NCI-H1105 (cell line): Measurements from ENCODE around the gene CDHR5.

ENCODE experiments used
- DNase-seq: peaks from one replicate; lab custom pipeline; 2025; lab: John Stamatoyannopoulos, UW

Gene CDHR5

DNA sequence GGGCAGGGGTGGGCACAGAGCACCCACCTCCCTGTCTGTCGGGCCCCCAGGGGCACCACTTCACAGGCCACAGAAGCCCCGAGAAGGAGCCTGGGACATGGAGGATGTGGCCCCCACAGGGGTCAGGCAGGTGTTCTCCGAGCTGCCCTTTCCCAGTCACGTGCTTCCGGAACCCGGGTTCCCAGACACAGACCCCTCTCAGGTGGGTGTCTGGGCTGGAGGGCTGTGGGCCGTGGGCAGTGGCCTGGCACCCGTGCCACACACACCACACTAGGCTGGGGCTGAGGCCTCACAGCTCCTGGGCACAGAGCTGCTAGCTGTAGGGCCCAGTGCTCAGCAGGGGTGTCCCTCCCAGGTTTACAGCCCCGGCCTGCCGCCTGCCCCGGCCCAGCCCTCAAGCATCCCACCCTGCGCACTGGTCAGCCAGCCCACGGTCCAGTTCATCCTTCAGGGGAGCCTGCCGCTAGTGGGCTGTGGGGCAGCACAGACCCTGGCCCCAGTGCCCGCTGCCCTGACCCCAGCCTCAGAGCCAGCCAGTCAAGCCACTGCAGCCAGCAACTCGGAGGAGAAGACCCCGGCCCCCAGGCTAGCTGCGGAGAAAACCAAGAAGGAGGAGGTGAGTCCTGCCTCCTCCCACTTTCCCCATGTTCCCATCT lies 14.5 kb downstream of the CDHR5 start:
- no peak for DNase-seq

DNA sequence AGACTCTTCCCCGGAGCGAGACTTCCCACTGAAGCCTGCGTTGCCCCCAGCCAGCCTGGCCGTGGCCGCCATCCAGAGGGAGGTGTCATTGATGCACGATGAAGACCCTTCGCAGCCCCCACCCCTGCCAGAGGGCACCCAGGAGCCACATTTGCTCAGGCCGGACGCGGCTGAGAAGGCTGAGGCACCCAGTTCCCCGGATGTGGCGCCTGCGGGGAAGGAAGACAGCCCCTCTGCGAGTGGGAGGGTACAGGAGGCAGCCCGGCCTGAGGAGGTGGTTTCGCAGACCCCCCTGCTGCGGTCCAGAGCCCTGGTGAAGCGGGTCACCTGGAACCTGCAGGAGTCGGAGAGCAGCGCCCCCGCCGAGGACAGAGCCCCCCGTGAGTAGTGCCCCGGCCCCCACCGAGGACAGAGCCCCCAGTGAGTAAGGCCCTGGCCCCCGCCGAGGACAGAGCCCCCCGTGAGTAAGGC lies 15.4 kb downstream of the CDHR5 start:
- DNase-seq, result no peak

DNA sequence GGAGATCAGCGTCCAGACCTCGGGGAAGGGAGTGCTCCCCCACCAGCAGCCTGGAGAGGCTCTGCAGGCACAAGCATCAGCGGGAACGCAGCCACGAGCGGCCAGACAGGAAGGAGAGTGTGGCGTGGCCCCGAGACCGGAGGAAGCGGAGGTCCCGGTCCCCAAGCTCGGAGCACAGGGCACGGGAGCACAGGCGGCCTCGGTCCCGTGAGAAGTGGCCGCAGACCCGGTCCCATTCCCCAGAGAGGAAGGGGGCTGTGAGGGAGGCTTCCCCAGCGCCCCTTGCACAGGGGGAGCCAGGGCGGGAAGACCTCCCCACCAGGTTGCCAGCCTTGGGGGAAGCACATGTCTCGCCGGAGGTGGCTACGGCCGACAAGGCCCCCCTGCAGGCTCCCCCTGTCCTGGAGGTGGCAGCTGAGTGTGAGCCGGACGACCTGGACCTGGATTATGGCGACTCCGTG lies 15.9 kb downstream of the CDHR5 start:
- DNase-seq, result no peak

GRCh38 chr11:607971-608659 lies 16.6 kb downstream of the CDHR5 start:
- no peak for DNase-seq

DNA sequence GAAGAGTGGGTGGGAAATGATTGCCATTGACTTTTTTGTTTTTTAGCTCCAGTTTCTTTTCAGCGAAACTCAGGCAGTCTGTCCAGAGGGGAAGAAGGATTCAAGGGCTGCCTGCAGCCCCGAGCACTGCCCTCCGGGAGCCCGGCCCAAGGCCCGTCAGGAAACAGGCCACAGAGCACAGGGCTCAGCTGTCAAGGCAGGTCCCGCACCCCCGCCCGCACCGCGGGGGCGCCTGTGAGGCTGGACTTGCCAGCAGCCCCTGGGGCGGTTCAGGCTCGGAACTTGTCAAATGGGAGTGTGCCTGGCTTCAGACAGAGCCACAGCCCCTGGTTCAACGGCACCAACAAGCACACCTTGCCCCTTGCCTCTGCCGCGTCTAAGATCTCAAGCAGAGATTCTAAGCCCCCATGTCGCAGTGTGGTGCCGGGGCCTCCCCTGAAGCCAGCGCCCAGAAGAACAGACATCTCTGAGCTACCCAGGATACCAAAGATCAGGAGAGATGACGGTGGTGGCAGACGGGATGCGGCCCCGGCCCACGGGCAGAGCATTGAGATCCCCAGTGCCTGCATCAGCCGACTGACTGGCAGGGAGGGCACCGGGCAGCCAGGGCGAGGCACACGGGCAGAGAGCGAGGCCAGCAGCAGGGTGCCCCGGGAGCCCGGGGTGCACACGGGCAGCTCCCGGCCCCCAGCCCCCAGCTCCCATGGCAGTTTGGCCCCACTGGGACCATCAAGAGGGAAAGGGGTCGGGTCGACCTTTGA lies 17.6 kb downstream of the CDHR5 start:
- no peak for DNase-seq

DNA sequence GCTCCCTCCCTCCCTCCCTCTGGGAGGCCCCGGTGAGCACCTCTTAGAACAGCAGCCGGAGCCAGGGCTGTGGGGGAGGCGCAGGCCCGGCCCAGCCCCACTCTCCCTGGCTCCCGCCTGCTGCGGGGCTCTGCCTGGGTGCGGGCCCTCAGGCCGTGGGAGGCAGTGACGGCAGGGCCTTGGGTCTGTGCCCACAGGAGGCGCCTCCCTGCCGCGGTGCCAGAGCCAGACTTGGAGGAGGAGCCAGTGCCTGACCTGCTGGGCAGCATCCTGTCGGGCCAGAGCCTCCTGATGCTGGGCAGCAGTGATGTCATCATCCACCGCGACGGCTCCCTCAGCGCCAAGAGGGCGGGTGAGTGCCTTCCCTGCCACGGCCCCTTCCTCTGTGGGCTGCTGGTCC lies 18.5 kb downstream of the CDHR5 start:
- DNase-seq, result no peak

DNA sequence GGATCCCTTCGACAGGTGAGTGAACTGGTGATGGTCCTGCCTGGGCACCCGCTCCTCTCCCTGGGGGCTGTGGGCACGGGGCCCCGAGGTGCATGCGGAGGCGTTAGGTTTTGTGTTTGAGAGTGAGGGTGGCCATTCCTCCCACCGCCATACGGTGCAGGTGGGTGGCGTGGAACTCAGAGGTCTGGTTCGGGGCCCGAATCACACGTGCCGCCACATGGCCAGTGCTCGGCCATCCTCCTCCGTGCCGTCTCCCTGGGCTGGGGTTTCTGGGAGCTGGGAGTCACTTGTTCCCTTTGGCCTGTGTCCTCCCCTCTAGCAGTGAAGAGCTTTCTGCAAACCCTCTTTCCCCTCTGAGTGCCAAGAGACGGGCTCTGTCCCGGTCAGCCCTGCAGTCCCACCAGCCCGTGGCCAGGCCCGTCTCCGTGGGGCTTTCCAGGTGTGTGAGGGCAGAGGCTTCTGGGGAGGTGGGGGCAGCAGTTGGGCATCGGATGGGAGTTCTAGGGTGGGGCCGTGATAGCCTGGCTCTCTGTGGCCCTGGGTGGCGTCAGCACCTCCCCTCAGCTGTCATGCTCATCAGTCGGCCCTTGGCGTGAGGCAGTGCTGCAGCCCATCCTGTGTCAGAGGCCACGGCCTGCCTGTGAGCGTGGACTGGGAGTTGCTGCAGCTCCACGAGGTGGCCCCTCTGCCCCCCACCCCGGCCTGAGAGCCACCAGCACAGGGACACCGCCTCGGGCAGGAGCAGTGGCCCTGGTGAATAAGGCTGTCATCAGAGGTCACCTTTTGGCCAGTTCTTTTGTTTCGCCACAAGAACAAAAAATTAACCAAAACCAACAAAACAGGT lies 19.2 kb downstream of the CDHR5 start:
- DNase-seq, result no peak

GRCh38 chr11:603154-603553 lies 21.6 kb downstream of the CDHR5 start:
- DNase-seq, result no peak

DNA sequence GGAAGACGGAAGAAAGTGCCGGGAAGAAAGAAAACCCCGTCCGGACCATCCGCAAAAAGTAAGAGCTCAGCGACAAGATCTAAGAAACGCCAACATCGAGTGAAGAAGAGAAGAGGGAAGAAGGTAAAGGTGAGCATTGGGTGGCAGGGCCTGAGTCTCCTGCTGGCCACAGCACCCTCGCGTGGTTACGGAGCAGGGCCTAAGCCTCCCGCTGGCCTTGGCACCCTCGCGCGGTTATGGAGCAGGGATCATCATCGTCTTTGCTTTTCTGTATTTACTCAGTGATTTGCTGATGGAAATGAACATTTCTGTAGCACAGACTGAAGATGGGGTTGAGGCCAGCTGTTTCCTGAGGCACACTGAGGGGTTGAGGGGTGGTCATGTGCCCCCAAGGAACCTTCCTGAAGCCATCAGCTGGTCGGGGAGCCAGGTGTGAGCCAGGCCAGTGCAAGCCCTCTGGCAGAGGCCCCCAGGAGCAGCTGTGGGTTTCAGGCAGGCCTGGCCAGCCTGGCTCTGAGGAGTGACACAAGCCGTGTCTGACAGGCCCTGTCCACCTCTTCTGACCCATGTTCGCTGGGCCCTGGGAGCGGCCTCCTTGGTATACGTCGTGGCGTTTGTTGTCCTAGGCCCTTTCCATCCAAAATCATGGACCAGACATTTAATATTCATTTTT lies 23.0 kb downstream of the CDHR5 start:
- DNase-seq, result no peak

DNA sequence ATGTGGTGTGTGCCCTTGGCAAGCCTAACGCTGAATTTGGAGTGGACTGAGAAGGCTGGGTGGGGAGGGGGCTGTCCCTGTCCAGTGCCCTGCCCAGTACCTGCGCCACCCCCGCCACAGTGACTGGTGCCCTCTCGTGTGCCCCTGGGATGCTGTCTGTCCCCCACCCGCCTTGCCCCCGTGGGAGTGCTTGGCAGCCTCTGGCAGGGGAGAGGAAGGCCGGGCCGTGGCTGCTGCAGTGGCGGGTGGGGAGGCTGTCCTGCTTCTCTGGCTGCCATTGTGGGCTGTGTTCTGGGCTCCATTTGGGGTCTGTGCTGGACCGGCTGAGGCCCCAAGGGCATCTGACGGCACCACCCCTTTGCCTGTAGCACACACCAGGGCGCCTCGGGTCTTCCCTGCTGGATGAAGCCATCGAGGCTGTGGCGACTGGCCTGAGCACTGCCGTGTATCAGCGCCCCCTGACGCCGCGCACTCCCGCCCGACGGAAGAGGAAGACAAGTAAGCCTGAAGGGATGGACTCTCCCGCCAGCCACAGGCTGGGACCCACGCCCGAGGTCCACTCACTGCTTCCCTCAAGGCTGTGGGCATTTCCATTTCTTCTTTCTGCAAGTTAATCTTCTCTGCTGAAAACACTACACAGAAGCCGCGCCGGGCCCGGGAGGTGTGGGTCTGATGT lies 26.6 kb downstream of the CDHR5 start:
- DNase-seq, result no peak

GRCh38 chr11:597166-597725 lies 27.5 kb downstream of the CDHR5 start:
- no peak for DNase-seq

DNA sequence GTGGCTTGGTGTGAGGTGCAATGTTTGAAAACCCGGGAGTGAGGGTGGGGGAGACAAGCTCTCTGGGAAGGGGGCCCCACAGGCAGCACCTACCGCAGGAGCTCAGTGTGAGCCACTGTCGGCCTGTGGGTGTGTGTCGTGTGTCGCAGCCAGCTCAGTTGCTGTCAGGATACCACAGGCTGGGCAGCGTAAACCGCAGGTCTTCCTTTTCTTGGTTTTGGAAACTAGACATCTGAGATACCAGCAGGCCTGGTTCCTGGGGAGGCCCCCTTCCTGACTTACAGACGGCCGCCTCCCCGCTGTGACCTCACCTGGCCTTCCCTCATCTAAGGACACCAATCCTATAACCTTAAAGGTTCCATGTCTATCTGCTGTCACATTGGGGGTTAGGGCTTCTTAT lies 28.4 kb downstream of the CDHR5 start:
- DNase-seq, result no peak

GRCh38 chr11:595400-595799 lies 29.4 kb downstream of the CDHR5 start:
- DNase-seq, result no peak

- no peak for DNase-seq
Measured at GRCh38 chr11:593347-593746, 31.4 kb downstream of the CDHR5 start.

- DNase-seq, result no peak
Measured at GRCh38 chr11:592918-593317, 31.8 kb downstream of the CDHR5 start.

GRCh38 chr11:592501-592900 lies 32.3 kb downstream of the CDHR5 start:
- no peak for DNase-seq

GRCh38 chr11:590997-591396 lies 33.8 kb downstream of the CDHR5 start:
- no peak for DNase-seq

GRCh38 chr11:589798-590197 lies 35.0 kb downstream of the CDHR5 start:
- DNase-seq, result no peak

GRCh38 chr11:587978-588380 lies 36.8 kb downstream of the CDHR5 start:
- no peak for DNase-seq

DNA sequence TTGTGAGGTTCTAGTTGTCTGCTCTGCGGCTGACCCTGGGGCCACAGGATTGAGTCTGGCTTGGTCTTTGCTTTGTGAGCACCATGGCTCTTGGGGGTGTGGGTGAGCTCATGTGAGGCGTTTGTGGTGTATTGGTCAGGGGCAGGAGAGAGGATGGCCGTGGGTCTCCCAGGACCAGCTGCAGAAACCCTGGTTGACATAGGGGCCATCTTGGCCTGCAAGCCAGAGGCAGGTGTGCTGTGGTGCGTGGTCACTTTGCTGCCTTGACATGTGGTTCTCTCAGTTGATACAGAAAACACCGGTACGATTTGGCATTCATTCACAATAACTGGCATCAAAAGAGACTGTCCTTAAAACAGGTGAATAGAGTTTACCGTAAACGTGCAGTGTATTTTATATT lies 37.2 kb downstream of the CDHR5 start:
- no peak for DNase-seq
